Body of pancreas (tissue), 4 donors: ENCODE data around the gene RFXANK. TPM values are rescaled to one million over a fixed set of nuclear protein-coding genes. Genes with fewer than 3 reads are reported as not detected.
A peak's percentile ranks its signal among the peaks of the same experiment; 100 is the strongest.

Experiments
- ATAC-seq: fragments of 150-250 bp; one replicate; pipeline ENCODE4 v1.9.1; 2016
- DNase-seq, 4 donors: peaks; one replicate each; pipeline ENCODE4 v3.0.0-alpha.2; 2019
- H3K27ac ChIP-seq, 4 donors: fragments of 200-600 bp; sonication (generic); 1 replicate in 3 of 4; 2 replicates in 1 of 4; pipeline versions ENCODE4 v1.5.1 to v1.6.1; 2016 to 2019; ENCODE audit warnings: mild to moderate bottlenecking in 1 of 4, mixed read lengths in 1 of 4, moderate library complexity in 1 of 4
- H3K27me3 ChIP-seq, 2 donors: fragments of 200-600 bp; sonication (generic); one replicate each; pipeline ENCODE4 v1.6.0; 2016; ENCODE audit warnings: mild to moderate bottlenecking in 1 of 2
- H3K36me3 ChIP-seq, 2 donors: fragments of 200-600 bp; sonication (generic); replicated peaks in 1 of 2; 2 replicates each; pipeline ENCODE4 v1.5.1; 2016; ENCODE audit warnings: low read depth in 2 of 2; ENCODE audit not compliant: insufficient read depth in 1 of 2
- H3K4me1 ChIP-seq: fragments of 200-600 bp; sonication (generic); one replicate; pipeline ENCODE4 v1.6.0; 2016
- H3K4me3 ChIP-seq, 2 donors: fragments of 200-600 bp; sonication (generic); 1 replicate in 1 of 2; 2 replicates in 1 of 2; pipeline ENCODE4 v1.5.1; 2016 to 2019
- H3K9me3 ChIP-seq, 3 donors: fragments of 200-600 bp; sonication (generic); 1 replicate in 2 of 3; 2 replicates in 1 of 3; pipeline ENCODE4 v1.5.1; 2016
- CTCF ChIP-seq, 7 experiments: fragments of 450-650 bp in 4 of 7; fragments of 200-600 bp in 3 of 7; sonication (generic) in 3 of 7; IDR thresholded peaks; one replicate each; pipeline ENCODE4 v1.5.1; 2016 to 2019; ENCODE audit warnings: antibody characterized with exemption in 7 of 7
- POLR2A ChIP-seq, 3 donors: fragments of 450-650 bp; IDR thresholded peaks; one replicate each; pipeline ENCODE4 v1.6.1; 2016; ENCODE audit warnings: antibody characterized with exemption in 3 of 3, mild to moderate bottlenecking in 2 of 3
- WGBS, 2 donors: methylation state at CpG; one replicate each; pipeline ENCODE4 v1.1.5; 2017; 5-methylcytosine and 5-hydroxymethylcytosine counted together
- intact Hi-C: fragments of 100-400 bp; cut with DNase I; formaldehyde crosslinking; loops from one replicate; pipeline ENCODE4 v1.15.1; 2023
- total RNA-seq, 2 donors: library from RNA; depleted of rRNA; stranded (reverse); fragments of >200 nt; gene quantifications; one replicate each; pipeline ENCODE4 v1.1.0, GENCODE V29; 2016

RFXANK gene
- total RNA-seq, 2 donors from 2014 or later: 16.1 to 43.8 TPM

GRCh38 chr19:19176950-19177349, 15.1 kb upstream of the RFXANK start:
- no peak overlapping the region for H3K27ac ChIP-seq
- no peaks in the 10 kb centered on the region for H3K9me3 ChIP-seq
- no peak for TF ChIP-seq POLR2A (IDR thresholded peaks at IDR 0.05)
- no peak for TF ChIP-seq CTCF (IDR thresholded peaks at IDR 0.05)
- no peaks in the 10 kb centered on the region for H3K36me3 ChIP-seq
- 93 to 96% methylated on average over 4 to 8 of the region's 8 CpGs for WGBS, 2 donors
- H3K4me3 ChIP-seq: no peak overlapping the region
- no peak for DNase-seq
- no peaks in the 10 kb centered on the region for H3K27me3 ChIP-seq
- intact Hi-C loops: no loop called here
- no peak for ATAC-seq
- H3K4me1 ChIP-seq: no peaks in the 10 kb centered on the region

GRCh38 chr19:19179548-19180441, 12.3 kb upstream of the RFXANK start:
- Histone ChIP-seq H3K4me1 (no peaks in the 10 kb centered on the region), H3K27me3 (no peaks in the 10 kb centered on the region), H3K9me3 (no peaks in the 10 kb centered on the region), H3K4me3 (no peak overlapping the region), H3K27ac (no peak overlapping the region), H3K36me3 (peaks cover 0 to 5% of the 10 kb centered on the region in 2 donors)
- ATAC-seq: no peak
- 95 to 100% methylated on average over 6 to 17 of the region's 17 CpGs for WGBS, 2 donors
- intact Hi-C loops: no loop called here
- no peak for DNase-seq
- no peak for TF ChIP-seq CTCF (IDR thresholded peaks at IDR 0.05)
- no peak for TF ChIP-seq POLR2A (IDR thresholded peaks at IDR 0.05)

- TF ChIP-seq CTCF (IDR thresholded peaks at IDR 0.05) (no peak), POLR2A (IDR thresholded peaks at IDR 0.05) (no peak)
- intact Hi-C loops: no loop called here
- Histone ChIP-seq H3K4me1 (no peaks in the 10 kb centered on the region), H3K36me3 (peaks cover 0 to 5% of the 10 kb centered on the region in 2 donors), H3K27me3 (no peaks in the 10 kb centered on the region), H3K27ac (no peak overlapping the region), H3K4me3 (no peak overlapping the region), H3K9me3 (no peaks in the 10 kb centered on the region)
- ATAC-seq (no peak), DNase-seq (no peak)
- WGBS, 2 donors: 88 to 94% methylated on average over 9 of the region's 9 CpGs
These were observed 10.5 kb upstream of the RFXANK start for GRCh38 chr19:19181488-19181998.

GRCh38 chr19:19185853-19186740, 6.0 kb upstream of the RFXANK start:
- WGBS, 2 donors: 46 to 56% methylated on average over 5 to 9 of the region's 9 CpGs
- intact Hi-C loops: no loop called here
- H3K4me3 ChIP-seq: no peak overlapping the region
- H3K36me3 ChIP-seq: peaks cover 0 to 5% of the 10 kb centered on the region in 2 donors
- no peak overlapping the region for H3K27ac ChIP-seq
- no peak for TF ChIP-seq POLR2A (IDR thresholded peaks at IDR 0.05)
- peak; percentile 24 to 50 (median 37) for TF ChIP-seq CTCF (IDR thresholded peaks at IDR 0.05)
- ATAC-seq (peak; percentile 43), DNase-seq (peak in 3 of 4 donors; percentile 24 to 30 (median 24))
- H3K4me1 ChIP-seq: peaks cover 21% of the 10 kb centered on the region
- no peaks in the 10 kb centered on the region for H3K9me3 ChIP-seq
- H3K27me3 ChIP-seq: no peaks in the 10 kb centered on the region
